HG02571 (cell line): ENCODE data around the gene SLC9A1.
"Not testable (repeated sequence)": the region's sequence is repeated elsewhere in the genome, so short reads cannot be mapped to it uniquely, and the experiment has no call there.

Experiments used
- ATAC-seq: cut with Tn5 transposase; IDR thresholded peaks from one replicate; pipeline ENCODE4 v1.9.1; 2021; ENCODE audit warnings: mild to moderate bottlenecking, moderate library complexity; ENCODE audit not compliant: unreplicated experiment

The SLC9A1 gene

GRCh38 chr1:27154991-27155781 lies at the start of gene SLC9A1:
Gene SLC9A1 (minus strand): TSS chr1:27155125. CDS start chr1:27154334, 791 bp downstream.
- peak; percentile 79 for ATAC-seq

GRCh38 chr1:27203946-27204345 lies 49.0 kb upstream of the SLC9A1 start:
- ATAC-seq: no peak

DNA sequence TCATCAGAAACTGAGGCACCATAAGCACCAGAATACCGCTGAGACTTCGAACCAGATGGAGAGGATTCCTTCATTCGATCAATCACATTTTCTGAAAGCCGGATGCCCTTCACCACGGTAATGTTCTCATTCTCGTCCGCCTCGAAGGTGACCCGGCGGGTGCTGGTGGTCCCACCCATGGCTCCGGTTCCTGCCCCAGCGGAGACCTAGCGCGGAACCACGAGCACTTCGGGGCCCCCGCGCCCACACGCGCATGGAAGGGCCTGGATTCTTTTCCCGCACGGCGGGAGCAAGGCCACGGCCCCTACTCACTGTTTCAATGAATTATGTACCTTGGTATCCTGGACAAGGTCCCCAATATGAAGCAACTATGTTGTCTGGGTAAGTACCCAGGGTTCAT lies 46.4 kb upstream of the SLC9A1 start:
- no peak for ATAC-seq

- ATAC-seq: no peak
Observed at GRCh38 chr1:27193194-27193593, 38.3 kb upstream of the SLC9A1 start.

GRCh38 chr1:27192039-27192529 lies 37.2 kb upstream of the SLC9A1 start:
- no peak for ATAC-seq

GRCh38 chr1:27184665-27185064 lies 29.7 kb upstream of the SLC9A1 start:
- ATAC-seq: not testable (repeated sequence)

DNA sequence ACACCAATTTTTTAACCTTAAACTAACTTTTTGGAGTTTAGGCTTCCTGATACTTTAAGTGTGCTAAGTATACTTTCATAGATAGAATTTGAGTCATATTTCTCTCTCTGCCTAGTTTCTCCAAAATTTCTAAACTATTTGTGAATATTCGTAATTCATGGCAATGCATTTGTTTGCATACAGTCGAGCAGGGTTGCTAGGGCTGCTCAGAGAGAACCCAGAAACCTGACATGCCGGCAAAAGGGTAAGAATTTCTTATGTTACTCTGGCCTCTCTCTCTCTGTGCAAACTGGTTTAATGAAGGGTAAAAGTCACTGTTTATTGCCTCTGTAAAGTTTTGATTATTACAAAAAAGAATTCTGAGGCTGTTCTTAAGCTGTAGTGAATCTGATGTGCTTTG lies 25.1 kb upstream of the SLC9A1 start:
- no peak for ATAC-seq

GRCh38 chr1:27179379-27179778 lies 24.5 kb upstream of the SLC9A1 start:
- ATAC-seq: no peak

DNA sequence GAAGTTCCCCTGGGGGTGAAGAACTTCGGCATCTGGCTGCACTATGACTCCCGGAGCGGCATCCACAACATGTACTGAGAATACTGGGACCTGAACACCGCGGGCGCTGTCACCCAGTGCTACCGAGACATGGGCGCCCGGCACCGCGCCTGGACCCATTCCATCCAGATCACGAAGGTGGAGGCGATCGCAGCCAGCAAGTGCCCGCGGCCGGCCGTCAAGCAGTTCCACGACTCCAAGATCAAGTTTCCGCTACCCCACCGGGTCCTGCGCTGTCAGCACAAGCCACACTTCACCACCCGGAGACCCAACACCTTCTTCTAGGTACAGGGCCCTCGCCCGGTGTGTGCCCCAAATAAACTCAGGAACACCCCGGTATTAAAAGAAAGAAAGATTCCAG lies 22.0 kb upstream of the SLC9A1 start:
- no peak for ATAC-seq

- ATAC-seq: no peak
Observed at GRCh38 chr1:27176323-27176722, 21.4 kb upstream of the SLC9A1 start.

DNA sequence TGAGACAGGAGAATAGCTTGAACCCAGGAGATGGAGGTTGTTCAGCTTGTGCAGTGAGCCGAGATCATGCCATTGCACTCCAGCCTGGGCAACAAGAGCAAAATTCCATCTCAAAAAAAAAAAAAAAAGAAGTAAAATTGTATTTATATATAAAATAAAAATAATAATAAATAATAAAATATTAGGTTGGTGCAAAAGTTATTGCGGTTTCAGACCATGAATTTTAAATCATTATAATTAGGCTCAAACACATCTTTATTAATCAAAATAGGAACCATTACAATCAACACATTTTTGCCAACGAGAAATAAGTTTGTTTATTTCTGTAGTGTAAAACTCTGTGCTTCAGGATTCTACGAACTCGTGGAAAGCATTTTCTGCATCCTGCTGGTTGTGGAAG lies 18.1 kb upstream of the SLC9A1 start:
- ATAC-seq: not testable (repeated sequence)

GRCh38 chr1:27166929-27167328 lies 12.0 kb upstream of the SLC9A1 start:
- ATAC-seq: no peak

GRCh38 chr1:27166351-27166802 lies 11.5 kb upstream of the SLC9A1 start:
- no peak for ATAC-seq

- ATAC-seq: no peak
Observed at GRCh38 chr1:27163093-27163492, 8.2 kb upstream of the SLC9A1 start.

DNA sequence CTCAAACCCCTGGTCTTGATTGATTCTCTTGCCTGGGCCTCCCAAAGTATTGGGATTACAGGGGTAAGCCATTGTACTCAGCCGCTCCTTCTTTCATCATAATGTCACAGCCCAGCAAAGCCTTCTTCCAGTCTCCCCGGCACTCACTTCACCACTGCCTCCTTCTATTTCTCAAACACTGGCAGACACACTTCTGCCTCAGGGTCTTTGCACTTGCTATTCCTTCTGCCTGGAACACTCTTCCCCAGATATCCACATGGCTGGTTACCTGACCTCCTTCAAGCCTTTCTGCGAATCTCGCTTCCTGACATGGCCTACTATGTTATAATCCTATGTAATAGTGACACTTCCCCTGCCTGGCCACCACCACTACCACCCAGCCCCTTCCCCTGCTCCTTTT lies 7.2 kb upstream of the SLC9A1 start:
- no peak for ATAC-seq

DNA sequence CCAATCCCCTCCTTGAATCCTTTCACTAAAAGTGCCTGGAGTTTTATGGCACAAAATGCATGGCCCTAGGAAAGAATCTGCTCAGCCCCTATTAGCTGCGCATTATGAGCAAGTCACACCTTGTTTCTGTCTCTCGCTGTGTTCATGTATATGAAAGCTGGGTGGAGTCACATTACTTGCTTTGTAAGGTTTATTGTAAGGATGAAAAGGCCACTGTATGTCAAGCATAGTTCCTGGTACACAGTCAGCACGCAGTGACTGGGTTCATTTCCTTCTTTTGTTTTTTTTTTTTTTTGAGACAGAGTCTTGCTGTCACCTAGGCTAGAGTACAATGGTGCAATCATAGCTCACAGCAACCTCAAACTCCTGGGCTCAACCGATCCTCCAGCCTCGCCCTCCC lies 6.7 kb upstream of the SLC9A1 start:
- ATAC-seq: no peak

GRCh38 chr1:27157194-27157593 lies 2.3 kb upstream of the SLC9A1 start:
- no peak for ATAC-seq

GRCh38 chr1:27154469-27154990 lies 395 bp downstream of the SLC9A1 start:
- ATAC-seq: no peak

DNA sequence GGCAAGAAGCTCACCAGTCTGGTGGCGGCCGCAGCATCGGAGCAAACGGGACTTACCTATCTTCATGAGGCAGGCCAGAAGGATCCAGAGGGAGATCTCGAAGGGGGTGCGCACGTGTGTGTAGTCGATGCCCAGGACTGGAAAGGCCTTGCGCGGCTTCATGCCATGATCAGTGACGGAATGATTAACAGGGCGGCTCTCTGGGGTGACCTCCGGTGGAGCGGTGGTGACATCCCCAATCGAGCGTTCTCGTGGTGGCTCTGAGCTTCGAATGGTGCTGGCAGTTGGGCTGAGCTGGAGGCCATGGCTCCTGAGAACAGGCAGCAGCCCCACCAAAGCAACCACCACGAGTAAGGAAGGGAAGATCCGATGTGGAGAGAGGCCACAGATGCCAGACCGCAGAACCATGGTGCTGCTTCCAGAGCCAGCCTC lies 982 bp downstream of the SLC9A1 start:
- no peak for ATAC-seq

DNA sequence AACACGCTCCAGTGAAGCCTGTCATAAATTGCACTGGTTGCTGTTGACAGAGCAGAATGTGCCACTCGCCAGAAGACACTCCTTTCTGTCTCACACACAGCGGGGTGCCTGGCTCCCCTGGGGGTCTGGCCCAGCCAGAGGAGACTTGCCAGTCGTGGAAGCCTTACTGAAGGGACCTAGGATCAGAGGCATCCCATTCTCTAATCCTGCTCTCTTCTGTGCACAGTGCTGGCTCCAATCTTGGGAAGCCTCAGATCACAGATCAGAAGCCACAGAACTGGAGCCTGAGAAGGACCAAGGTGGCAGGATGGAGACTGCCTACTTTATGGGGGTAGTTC lies 1.4 kb downstream of the SLC9A1 start:
- ATAC-seq: no peak

DNA sequence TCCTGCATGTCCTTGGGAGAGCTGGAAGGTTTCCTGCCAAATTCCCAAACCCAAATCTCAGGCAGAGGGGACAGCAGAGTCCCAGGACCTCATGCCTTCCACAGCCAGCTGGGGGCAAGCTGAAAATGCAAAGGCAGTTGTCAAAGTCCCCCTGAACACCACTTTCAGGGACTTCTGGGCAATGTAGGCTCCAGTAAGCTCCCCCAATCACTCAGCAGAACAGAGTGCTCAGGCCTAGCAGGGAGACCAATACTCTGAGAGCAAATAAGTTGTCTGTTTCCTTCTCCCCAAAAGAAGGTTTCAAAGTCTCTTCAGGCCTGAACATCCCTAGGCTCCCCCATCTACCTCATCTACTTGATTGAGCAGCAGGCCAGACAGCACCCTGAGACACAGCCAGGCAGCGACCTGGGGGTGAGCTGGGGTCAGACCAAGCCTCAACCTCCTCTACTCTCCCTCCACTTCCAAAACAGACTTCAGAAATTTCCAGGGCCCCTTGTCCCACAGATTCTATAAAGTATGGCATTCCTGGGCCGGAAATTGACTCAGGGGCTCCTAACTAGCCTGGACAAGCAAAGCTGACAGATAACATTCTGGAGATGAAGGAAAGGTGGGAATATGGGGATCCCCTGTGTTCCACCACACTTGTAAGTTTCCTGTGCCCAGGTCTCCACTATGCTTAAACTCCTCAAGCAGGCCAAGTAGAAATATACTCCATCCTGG lies 1.9 kb downstream of the SLC9A1 start:
- ATAC-seq: no peak
